Thyroid gland (tissue), 4 donors: ENCODE data around the gene PSMD3. TPM values are rescaled to one million over a fixed set of nuclear protein-coding genes. Genes with fewer than 3 reads are reported as not detected.

Experiments
- DNase-seq, 2 donors: peaks; one replicate each; pipeline ENCODE4 v3.0.0-alpha.2; 2019
- H3K27ac ChIP-seq, 3 donors: fragments of 200-600 bp; sonication (generic); 1 replicate in 2 of 3; 2 replicates in 1 of 3; pipeline ENCODE4 v1.5.1; 2016 to 2019; ENCODE audit warnings: mild to moderate bottlenecking in 1 of 3, moderate library complexity in 1 of 3
- H3K27me3 ChIP-seq: fragments of 200-600 bp; sonication (generic); one replicate; pipeline ENCODE4 v1.5.1; 2019
- H3K36me3 ChIP-seq, 2 donors: fragments of 200-600 bp; sonication (generic); one replicate each; pipeline ENCODE4 v1.5.1; 2016 to 2019
- H3K4me1 ChIP-seq, 2 donors: fragments of 200-600 bp; sonication (generic); one replicate each; pipeline ENCODE4 v1.5.1; 2017 to 2019
- H3K4me3 ChIP-seq, 3 donors: fragments of 200-600 bp; sonication (generic); replicated peaks in 1 of 3; 1 replicate in 2 of 3; 2 replicates in 1 of 3; pipeline ENCODE4 v1.5.1; 2016; ENCODE audit warnings: mild to moderate bottlenecking in 1 of 3
- H3K9me3 ChIP-seq: fragments of 200-600 bp; sonication (generic); one replicate; pipeline ENCODE4 v1.5.1; 2017
- POLR2A ChIP-seq, 2 donors: fragments of 450-650 bp; IDR thresholded peaks; one replicate each; pipeline ENCODE4 v1.6.1; 2017; ENCODE audit warnings: antibody characterized with exemption in 2 of 2, mild to moderate bottlenecking in 2 of 2, moderate library complexity in 1 of 2
- WGBS, 2 donors: methylation state at CpG; one replicate each; pipeline ENCODE4 v1.1.5; 2017; 5-methylcytosine and 5-hydroxymethylcytosine counted together
- intact Hi-C: fragments of 100-400 bp; cut with DNase I; formaldehyde crosslinking; loops from one replicate; pipeline ENCODE4 v1.15.1; 2023
- total RNA-seq, 4 donors: library from RNA; depleted of rRNA; stranded (reverse); fragments of >200 nt; gene quantifications; one replicate each; pipeline ENCODE4 v1.2.3, GENCODE V29; 2016
- TF ChIP-seq, protein P1 (sequence below), 6 experiments: fragments of 200-600 bp in 3 of 6; fragments of 450-650 bp in 3 of 6; sonication (generic) in 3 of 6; IDR thresholded peaks; one replicate each; pipeline ENCODE4 v1.5.1; 2016 to 2019; ENCODE audit warnings: antibody characterized with exemption in 6 of 6, mild to moderate bottlenecking in 2 of 6, inconsistent platforms in 1 of 6, moderate library complexity in 1 of 6

The PSMD3 gene
- total RNA-seq, 4 donors from 2014 or later: 65.0 to 100 (median 98.8) TPM

DNA sequence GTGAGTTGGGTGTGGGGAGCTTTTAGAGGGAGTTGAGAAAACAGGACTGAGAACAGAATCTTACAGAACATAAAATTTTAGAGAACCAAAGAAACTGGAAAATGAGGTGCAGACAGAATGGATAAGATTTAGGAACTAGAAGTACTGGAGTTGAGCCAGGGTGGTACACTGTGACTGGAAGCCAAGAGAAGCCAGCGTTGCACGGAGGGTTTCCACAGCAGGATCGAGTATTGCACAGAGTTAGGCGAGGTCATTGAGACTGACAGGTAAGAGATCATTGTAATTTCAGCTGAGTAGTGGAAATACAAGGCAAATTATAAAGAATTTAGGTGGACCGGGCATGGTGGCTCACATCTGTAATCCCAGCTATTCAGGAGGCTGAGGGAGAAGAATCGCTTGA lies 11.2 kb upstream of the PSMD3 start:
- H3K27ac ChIP-seq: no peak overlapping the region
- DNase-seq: no peak
- H3K4me1 ChIP-seq: no peaks in the 10 kb centered on the region
- no peak overlapping the region for H3K4me3 ChIP-seq
- H3K27me3 ChIP-seq: no peaks in the 10 kb centered on the region
- WGBS, 2 donors: 68 to 70% methylated on average over 6 of the region's 6 CpGs
- no peaks in the 10 kb centered on the region for H3K9me3 ChIP-seq
- TF ChIP-seq POLR2A (IDR thresholded peaks at IDR 0.05): no peak
- TF ChIP-seq, protein P1, sequence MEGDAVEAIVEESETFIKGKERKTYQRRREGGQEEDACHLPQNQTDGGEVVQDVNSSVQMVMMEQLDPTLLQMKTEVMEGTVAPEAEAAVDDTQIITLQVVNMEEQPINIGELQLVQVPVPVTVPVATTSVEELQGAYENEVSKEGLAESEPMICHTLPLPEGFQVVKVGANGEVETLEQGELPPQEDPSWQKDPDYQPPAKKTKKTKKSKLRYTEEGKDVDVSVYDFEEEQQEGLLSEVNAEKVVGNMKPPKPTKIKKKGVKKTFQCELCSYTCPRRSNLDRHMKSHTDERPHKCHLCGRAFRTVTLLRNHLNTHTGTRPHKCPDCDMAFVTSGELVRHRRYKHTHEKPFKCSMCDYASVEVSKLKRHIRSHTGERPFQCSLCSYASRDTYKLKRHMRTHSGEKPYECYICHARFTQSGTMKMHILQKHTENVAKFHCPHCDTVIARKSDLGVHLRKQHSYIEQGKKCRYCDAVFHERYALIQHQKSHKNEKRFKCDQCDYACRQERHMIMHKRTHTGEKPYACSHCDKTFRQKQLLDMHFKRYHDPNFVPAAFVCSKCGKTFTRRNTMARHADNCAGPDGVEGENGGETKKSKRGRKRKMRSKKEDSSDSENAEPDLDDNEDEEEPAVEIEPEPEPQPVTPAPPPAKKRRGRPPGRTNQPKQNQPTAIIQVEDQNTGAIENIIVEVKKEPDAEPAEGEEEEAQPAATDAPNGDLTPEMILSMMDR (IDR thresholded peaks at IDR 0.05): no peak
- H3K36me3 ChIP-seq: no peaks in the 10 kb centered on the region
- intact Hi-C loops: no loop called here

- H3K27ac ChIP-seq: no peak overlapping the region
- no peak overlapping the region for H3K4me3 ChIP-seq
- 62 to 75% methylated on average over 7 of the region's 7 CpGs for WGBS, 2 donors
- TF ChIP-seq, protein P1 (IDR thresholded peaks at IDR 0.05): no peak
- no peak for TF ChIP-seq POLR2A (IDR thresholded peaks at IDR 0.05)
- intact Hi-C loops: loop anchor here (10.0 kb wide), 1 partner anchor 95 kb away; no protein-coding TSS in a partner anchor
- no peaks in the 10 kb centered on the region for H3K9me3 ChIP-seq
- H3K4me1 ChIP-seq: no peaks in the 10 kb centered on the region
- no peaks in the 10 kb centered on the region for H3K27me3 ChIP-seq
- no peak for DNase-seq
- no peaks in the 10 kb centered on the region for H3K36me3 ChIP-seq
Measured at GRCh38 chr17:39970157-39970692, 10.4 kb upstream of the PSMD3 start.

- H3K9me3 ChIP-seq: no peaks in the 10 kb centered on the region
- 90 to 96% methylated on average over 4 of the region's 4 CpGs for WGBS, 2 donors
- DNase-seq: no peak
- intact Hi-C loops: loop anchor here (10.0 kb wide), 1 partner anchor 96 kb away; no protein-coding TSS in a partner anchor
- H3K4me1 ChIP-seq: no peaks in the 10 kb centered on the region
- H3K4me3 ChIP-seq: no peak overlapping the region
- TF ChIP-seq POLR2A (IDR thresholded peaks at IDR 0.05): no peak
- TF ChIP-seq, protein P1 (IDR thresholded peaks at IDR 0.05): no peak
- H3K27ac ChIP-seq: no peak overlapping the region
- no peaks in the 10 kb centered on the region for H3K36me3 ChIP-seq
- H3K27me3 ChIP-seq: no peaks in the 10 kb centered on the region
Measured at GRCh38 chr17:39971076-39971603, 9.5 kb upstream of the PSMD3 start.

DNA sequence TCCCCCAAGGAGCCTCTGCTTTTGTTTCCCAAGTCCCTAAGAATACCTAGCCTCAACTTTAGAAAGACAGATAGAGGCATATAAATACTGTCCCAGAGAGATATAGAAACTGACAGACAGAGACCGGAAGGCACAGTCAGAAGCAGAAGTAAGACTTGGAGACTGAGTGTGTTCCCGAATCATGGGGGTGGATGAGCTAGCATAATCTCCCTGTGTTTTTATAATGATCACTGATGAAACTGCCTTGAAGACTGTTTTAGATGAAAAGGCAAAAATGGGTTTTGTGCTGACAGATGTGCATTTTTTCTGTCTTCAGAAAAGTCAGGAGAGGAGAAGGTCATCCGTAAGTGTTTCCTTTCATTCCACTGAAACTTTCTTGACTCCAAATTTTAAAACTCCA lies 8.3 kb upstream of the PSMD3 start:
- 39 to 52% methylated on average over 3 of the region's 3 CpGs for WGBS, 2 donors
- Histone ChIP-seq H3K27me3 (no peaks in the 10 kb centered on the region), H3K4me3 (no peak overlapping the region), H3K27ac (no peak overlapping the region), H3K9me3 (no peaks in the 10 kb centered on the region), H3K4me1 (no peaks in the 10 kb centered on the region), H3K36me3 (no peaks in the 10 kb centered on the region)
- TF ChIP-seq, protein P1 (IDR thresholded peaks at IDR 0.05): no peak
- no peak for TF ChIP-seq POLR2A (IDR thresholded peaks at IDR 0.05)
- no peak for DNase-seq
- intact Hi-C loops: loop anchor here (10.0 kb wide), 1 partner anchor 97 kb away; no protein-coding TSS in a partner anchor

DNA sequence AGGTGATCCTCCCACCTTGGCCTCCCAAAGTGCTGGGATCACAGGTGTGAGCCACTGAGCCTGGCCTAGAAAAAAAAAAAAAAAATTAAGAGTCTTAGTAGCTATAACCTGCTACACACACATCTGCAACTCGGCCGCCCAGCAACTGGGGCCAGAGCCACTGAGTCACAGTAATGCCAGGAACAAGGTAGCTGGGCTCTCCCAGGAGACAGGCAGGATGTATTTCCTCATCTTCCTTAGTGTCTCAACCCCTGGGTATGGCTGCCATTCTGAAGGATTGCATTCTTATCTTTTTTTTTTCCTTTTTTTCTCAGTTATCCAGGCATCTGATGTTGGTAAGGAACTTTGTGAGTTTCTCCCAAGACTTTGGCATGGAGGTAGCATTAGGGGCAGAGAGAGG lies 7.1 kb upstream of the PSMD3 start:
- DNase-seq: no peak
- WGBS, 2 donors: 89 to 95% methylated on average over 2 of the region's 2 CpGs
- Histone ChIP-seq H3K4me3 (no peak overlapping the region), H3K27me3 (no peaks in the 10 kb centered on the region), H3K36me3 (no peaks in the 10 kb centered on the region), H3K27ac (no peak overlapping the region), H3K4me1 (no peaks in the 10 kb centered on the region), H3K9me3 (no peaks in the 10 kb centered on the region)
- TF ChIP-seq, protein P1 (IDR thresholded peaks at IDR 0.05): no peak
- TF ChIP-seq POLR2A (IDR thresholded peaks at IDR 0.05): no peak
- intact Hi-C loops: loop anchor here (10.0 kb wide), 1 partner anchor 99 kb away; no protein-coding TSS in a partner anchor
